Lower lobe of right lung (tissue), 2 donors: Measurements from ENCODE around the gene ADAMTSL4. TPM values are rescaled to one million over a fixed set of nuclear protein-coding genes. Genes with fewer than 3 reads are reported as not detected.
"Not testable (repeated sequence)": the region's sequence is repeated elsewhere in the genome, so short reads cannot be mapped to it uniquely, and the experiment has no call there.

Experiments
- ATAC-seq, 2 donors: fragments of 200-7000 bp; cut with Tn5 transposase; one replicate each; pipeline ENCODE4 v1.9.1; 2020 to 2022; ENCODE audit warnings: mild to moderate bottlenecking in 2 of 2, moderate library complexity in 2 of 2
- DNase-seq: peaks from one replicate; pipeline ENCODE4 v3.0.0-alpha.2; 2020
- H3K27ac ChIP-seq: fragments of 200-600 bp; one replicate; pipeline ENCODE4 v1.8.0; 2022
- H3K27me3 ChIP-seq: fragments of 200-600 bp; one replicate; pipeline ENCODE4 v1.8.0; 2022; ENCODE audit warnings: low read depth
- H3K36me3 ChIP-seq: fragments of 200-600 bp; one replicate; pipeline ENCODE4 v1.8.0; 2022; ENCODE audit warnings: mild to moderate bottlenecking
- H3K4me1 ChIP-seq: fragments of 200-600 bp; one replicate; pipeline ENCODE4 v1.8.0; 2022
- H3K4me3 ChIP-seq: fragments of 200-600 bp; one replicate; pipeline ENCODE4 v1.8.0; 2022; ENCODE audit warnings: mild to moderate bottlenecking
- H3K9me3 ChIP-seq: fragments of 200-600 bp; one replicate; pipeline ENCODE4 v1.8.0; 2022
- CTCF ChIP-seq: fragments of 200-600 bp; IDR thresholded peaks from one replicate; pipeline ENCODE4 v1.8.0; 2022; ENCODE audit warnings: antibody characterized with exemption, mild to moderate bottlenecking
- intact Hi-C: fragments of 100-400 bp; cut with DNase I; formaldehyde crosslinking; loops from one replicate; pipeline ENCODE4 v1.11.0; 2022
- total RNA-seq: library from RNA; stranded (reverse); fragmentation: NEBNext Ultra II Directional; extraction: Animal tissue kit (Norgen Biotek cat#: 25700); gene quantifications from one replicate; pipeline ENCODE4 v1.2.1, GENCODE V29; 2021
- donor health status: DM: no; HTN: yes; CAD: no; lungs with severe emphysema.

The ADAMTSL4 gene
- total RNA-seq, 1 donor from 2014 or later, result 164 TPM

DNA sequence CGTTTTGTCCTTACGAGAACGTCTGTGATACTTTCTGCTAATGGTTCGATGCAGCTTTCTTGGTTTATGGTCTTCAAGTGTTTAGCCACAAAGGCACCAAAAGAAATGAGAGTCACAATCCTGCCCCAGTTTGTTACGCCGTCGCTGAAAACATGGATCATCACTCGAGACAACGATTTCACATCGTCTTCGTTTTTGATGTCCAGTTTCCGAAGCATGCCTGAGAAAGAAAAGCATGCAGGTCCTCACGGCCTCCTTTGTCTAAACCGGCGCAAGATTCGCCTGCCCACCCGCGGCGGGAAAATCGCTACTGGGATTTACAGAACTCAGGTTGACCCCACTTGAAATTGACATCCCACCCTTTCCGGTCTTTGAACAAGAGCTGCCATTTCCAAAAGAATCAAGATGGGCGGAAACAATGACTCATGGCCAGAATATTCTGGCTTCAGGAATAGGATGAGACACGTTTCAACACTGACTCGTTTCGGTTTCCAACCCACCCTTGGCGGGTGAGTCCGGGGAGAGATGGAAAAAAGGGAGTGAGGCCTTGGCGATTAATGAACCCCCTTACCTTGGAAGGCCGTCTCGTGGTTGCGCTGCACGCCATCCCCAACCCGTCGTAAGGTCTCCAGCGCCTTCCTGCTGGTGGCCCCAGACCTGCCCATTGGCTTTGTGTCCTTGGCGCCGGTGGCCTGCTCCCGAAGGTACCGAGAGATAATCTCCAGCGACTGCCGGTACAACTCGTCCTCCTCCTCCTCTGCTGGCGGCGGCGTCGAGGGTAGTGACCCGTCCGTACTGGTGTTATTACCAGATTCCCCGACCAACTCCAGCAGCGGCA, 29.3 kb downstream of the ADAMTSL4 start:
- TF ChIP-seq CTCF, result no peak
- DNase-seq (no peak), ATAC-seq (peak; percentile 27 to 34)
- Histone ChIP-seq H3K27me3 (no peaks in the 10 kb centered on the region), H3K4me3 (peak overlapping the region; percentile 96), H3K9me3 (no peaks in the 10 kb centered on the region), H3K36me3 (peaks cover 45% of the 10 kb centered on the region), H3K4me1 (peaks cover 44% of the 10 kb centered on the region), H3K27ac (peak overlapping the region; percentile 99)
- intact Hi-C loops, result loop anchor here (10.0 kb wide), 1 partner anchor 46 kb away; the partner anchor contains the start of gene ENSA

GRCh38 chr1:150579110-150579944, 30.1 kb downstream of the ADAMTSL4 start, which contains the start of gene MCL1:
Gene MCL1, minus strand, starts transcription at chr1:150579610. Its CDS starts 80 bp downstream, at chr1:150579530.
- Histone ChIP-seq H3K4me3 (peak within 1 kb of the TSS; percentile 96), H3K36me3 (peaks cover 36% of the 10 kb centered on the region), H3K4me1 (peaks cover 36% of the 10 kb centered on the region), H3K27me3 (no peaks in the 10 kb centered on the region), H3K9me3 (no peaks in the 10 kb centered on the region), H3K27ac (peak within 1 kb of the TSS; percentile 99)
- peak; percentile 10 for TF ChIP-seq CTCF
- intact Hi-C loops, result loop anchor here (10.0 kb wide), 1 partner anchor 45 kb away; the partner anchor contains the start of gene ENSA
- DNase-seq (peak; percentile 98), ATAC-seq (peak; percentile 90 to 96)

- peaks cover 28% of the 10 kb centered on the region for H3K4me1 ChIP-seq
- peak overlapping the region; percentile 96 for H3K4me3 ChIP-seq
- peak overlapping the region; percentile 99 for H3K27ac ChIP-seq
- H3K36me3 ChIP-seq, result peaks cover 29% of the 10 kb centered on the region
- H3K27me3 ChIP-seq, result no peaks in the 10 kb centered on the region
- no peak for TF ChIP-seq CTCF
- intact Hi-C loops, result loop anchor here (10.0 kb wide), 1 partner anchor 45 kb away; the partner anchor contains the start of gene ENSA
- H3K9me3 ChIP-seq, result no peaks in the 10 kb centered on the region
- ATAC-seq (peak; percentile 0 to 3), DNase-seq (no peak)
Observed at GRCh38 chr1:150579945-150580642, 30.9 kb downstream of the ADAMTSL4 start.

DNA sequence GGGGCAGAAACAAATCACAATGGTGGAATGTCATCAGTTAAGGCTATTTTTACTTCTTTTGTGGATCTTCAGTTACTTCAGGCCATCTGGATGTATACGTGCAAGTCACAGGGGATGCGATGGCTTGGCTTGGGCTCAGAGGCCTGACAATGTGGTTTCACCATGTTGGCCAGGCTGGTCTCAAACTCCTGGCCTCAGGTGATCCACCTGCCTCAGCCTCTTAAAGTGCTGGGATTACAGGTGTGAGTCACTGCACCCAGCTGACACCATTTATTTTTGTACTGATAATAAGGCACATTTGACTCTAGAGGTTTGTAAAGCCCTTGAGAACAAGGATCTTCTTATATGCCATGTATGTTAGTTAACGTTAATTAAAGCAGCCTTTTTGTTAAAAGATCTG, 31.8 kb downstream of the ADAMTSL4 start:
- ATAC-seq, H3K27ac ChIP-seq, H3K27me3 ChIP-seq, DNase-seq, intact Hi-C loops, H3K9me3 ChIP-seq, H3K4me3 ChIP-seq: not testable (repeated sequence)
- peaks cover 20% of the 10 kb centered on the region for H3K36me3 ChIP-seq
- peaks cover 20% of the 10 kb centered on the region for H3K4me1 ChIP-seq

DNA sequence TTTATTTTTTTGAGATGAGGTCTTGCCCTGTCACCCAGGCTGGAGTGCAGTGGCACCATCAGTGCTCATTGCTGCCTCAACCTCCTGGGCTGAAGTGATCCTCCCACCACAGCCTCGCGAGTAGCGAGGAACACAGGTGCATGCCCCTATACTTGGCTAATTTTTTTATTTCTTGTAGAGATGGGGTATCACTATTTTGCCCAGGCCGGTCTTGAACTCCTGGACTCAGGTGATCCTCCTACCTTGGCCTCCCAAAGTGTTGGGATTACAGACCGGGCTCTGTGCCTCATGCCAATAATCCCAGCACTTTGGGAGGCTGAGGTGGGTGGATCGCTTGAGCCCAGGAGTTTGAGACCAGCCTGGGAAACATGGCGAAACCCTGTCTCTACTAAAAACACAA, 32.2 kb downstream of the ADAMTSL4 start:
- H3K4me3 ChIP-seq, H3K27me3 ChIP-seq, H3K27ac ChIP-seq, intact Hi-C loops, ATAC-seq, H3K9me3 ChIP-seq, DNase-seq: not testable (repeated sequence)
- Histone ChIP-seq H3K36me3 (peaks cover 15% of the 10 kb centered on the region), H3K4me1 (peaks cover 19% of the 10 kb centered on the region)

GRCh38 chr1:150581962-150582361, 32.8 kb downstream of the ADAMTSL4 start:
- intact Hi-C loops, H3K27me3 ChIP-seq, H3K27ac ChIP-seq, H3K9me3 ChIP-seq, ATAC-seq, DNase-seq, H3K4me3 ChIP-seq: not testable (repeated sequence)
- peaks cover 10% of the 10 kb centered on the region for H3K36me3 ChIP-seq
- H3K4me1 ChIP-seq, result peaks cover 19% of the 10 kb centered on the region
